CD4-positive, alpha-beta T cell treated with Interleukin-15 for 1 hour (primary cell): ENCODE measurements around the gene EDN1.
"Not testable (repeated sequence)": the region's sequence is repeated elsewhere in the genome, so short reads cannot be mapped to it uniquely, and the experiment has no call there.

Source experiments
- DNase-seq: peaks from one replicate; pipeline ENCODE4 v3.0.0-alpha.2; 2020

Gene EDN1

DNA sequence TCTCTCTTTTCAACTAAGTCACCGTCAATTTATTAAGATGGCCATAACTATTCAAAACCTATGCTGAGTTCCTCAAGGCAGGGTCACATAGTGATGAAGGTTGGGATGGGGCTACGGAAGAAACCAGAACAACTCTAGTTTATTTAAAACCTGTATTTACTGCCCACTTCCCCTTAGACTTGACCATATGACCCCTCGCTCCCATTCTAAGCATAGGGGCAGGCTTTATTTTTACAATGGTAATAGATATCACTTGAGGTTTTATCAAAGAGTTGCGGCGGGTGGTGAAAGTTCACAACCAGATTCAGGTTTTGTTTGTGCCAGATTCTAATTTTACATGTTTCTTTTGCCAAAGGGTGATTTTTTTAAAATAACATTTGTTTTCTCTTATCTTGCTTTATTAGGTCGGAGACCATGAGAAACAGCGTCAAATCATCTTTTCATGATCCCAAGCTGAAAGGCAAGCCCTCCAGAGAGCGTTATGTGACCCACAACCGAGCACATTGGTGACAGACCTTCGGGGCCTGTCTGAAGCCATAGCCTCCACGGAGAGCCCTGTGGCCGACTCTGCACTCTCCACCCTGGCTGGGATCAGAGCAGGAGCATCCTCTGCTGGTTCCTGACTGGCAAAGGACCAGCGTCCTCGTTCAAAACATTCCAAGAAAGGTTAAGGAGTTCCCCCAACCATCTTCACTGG, 5.5 kb downstream of the EDN1 start:
- DNase-seq = no peak

GRCh38 chr6:12296255-12296573, 6.1 kb downstream of the EDN1 start:
- DNase-seq = no peak

GRCh38 chr6:12296604-12297003, 6.4 kb downstream of the EDN1 start:
- DNase-seq = no peak

GRCh38 chr6:12297363-12298016, 7.3 kb downstream of the EDN1 start:
- DNase-seq = no peak

DNA sequence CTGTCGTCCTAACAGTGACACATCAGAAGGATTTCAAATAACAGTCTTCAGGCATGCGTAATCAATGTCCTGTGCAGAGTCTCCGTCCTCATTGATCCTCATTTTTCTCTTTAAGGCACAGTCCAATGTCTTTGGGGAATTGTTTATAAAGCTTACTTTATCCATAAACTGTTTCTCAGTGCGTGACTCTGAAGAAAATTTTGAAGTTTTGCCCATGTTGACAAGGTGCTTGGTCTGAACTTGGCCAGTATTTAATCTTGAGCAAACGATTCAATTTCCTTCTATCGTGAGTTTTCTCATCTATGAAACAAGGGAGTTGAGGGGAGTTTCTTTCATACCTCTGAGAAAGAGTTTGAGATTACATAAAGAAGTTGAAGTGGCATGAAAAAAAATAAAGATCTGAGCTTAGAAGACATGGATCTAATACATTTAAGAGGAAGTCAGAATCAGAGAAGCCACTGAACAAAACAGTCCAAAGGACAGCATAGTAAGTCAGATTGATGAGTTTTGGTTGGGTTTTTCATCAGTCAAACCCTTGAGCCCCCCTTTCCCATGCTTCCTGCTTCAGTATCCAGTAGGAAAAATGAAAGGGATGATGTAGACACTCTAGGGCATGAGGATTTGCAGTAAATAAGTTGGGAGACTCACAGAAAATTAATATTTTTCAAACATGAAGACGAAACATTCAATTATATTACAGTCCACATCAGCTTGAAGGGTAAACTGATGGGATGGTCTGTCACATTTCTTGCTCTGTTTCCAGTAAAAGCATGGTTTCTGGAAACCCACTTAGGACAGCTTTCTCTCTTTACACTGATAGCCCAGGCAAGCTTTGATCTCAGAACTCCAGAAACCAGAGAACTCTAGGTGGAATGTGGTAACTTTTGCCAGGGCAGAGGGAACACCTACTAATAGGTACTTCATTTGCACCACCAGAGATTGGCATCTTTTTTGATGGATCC, 8.1 kb downstream of the EDN1 start:
- no peak for DNase-seq

- DNase-seq = no peak
Measured at GRCh38 chr6:12298995-12299394, 8.8 kb downstream of the EDN1 start.

DNA sequence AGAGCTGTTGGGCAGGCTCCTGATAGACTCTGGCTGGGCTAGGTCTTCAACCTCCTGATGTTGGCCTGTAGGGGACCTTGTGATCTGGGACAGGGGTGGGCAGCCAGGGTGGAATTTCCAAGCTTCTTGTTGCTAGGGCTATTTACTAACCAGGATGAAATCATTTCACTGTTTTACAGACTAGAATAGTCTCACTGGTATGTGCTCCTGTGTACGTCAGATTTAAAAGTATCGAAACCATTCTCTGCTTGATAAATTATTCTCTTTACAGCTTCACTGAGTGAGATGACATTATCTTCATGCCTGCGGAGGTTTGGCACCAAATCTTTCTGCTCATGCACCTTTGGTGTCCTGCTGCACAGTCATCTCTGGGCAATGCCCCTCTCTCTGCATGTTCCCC, 10.9 kb downstream of the EDN1 start:
- no peak for DNase-seq

DNA sequence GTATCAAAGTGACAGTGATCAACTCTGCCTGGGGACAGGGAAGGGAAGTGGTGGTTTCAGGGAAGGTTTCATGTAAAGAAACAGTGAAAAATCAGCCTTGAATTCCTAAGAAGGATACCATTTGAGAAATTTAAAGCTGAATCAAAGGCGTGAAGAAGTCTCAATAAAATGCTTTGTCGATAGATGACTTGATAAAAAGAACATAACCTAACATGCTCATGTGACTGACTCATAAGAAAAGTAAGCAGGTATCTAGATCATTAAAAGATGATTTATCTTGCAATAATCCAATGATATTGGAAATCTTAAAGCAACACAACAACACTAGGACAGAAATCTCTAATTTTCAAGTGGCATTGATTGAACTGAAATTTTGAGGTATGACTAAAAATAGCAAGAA, 14.3 kb downstream of the EDN1 start:
- DNase-seq = no peak

GRCh38 chr6:12309070-12309469, 18.9 kb downstream of the EDN1 start:
- DNase-seq = no peak

DNA sequence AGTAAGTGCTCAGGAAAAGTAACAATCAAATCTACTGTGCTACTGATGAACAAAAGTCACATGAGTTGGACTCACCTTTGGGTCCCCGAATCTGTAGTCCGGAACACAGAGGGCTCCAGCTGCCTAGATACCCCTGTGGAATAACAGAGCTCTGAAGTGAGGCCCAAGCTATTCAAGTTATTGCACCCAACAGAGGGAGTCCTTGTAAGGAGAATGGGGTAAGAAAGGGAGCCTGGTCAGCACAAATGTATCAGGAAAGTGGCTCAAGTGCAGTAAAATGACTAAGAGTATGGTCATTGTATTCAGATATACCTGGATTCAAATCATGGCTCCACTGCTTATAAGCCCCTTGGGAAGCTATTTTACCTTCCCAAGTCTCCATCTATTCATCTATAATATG, 20.9 kb downstream of the EDN1 start:
- no peak for DNase-seq

GRCh38 chr6:12312736-12313135, 22.6 kb downstream of the EDN1 start:
- no peak for DNase-seq

- DNase-seq = no peak
Measured at GRCh38 chr6:12313306-12313991, 23.3 kb downstream of the EDN1 start.

DNA sequence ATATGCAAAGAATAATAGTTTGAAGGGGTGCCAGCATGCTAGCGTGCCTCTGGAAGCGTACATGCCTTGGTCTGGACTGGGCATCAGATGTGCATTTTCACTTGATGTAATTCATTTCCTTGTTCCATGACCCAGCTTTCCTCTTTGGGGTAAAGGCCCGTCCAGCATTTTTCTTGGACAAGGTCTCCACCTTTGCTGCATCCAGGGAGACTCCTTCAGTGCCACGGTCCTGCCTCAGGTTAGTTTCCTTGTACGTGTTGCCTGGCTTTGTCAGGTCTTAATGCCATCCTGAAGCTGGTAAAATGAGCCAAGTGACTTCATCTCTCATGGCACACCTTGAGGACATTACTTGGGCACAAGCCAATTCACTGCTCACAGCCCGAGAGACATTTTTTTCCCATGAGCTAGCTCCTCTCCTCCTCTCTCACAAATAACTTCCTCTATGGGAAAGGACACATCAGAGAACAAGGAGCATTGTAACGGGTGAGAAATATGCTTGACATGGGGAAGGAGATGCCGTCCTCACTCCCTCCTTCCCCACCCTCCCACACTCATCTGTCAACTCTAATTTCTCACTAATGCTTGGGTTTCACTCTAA, 23.9 kb downstream of the EDN1 start:
- no peak for DNase-seq

DNA sequence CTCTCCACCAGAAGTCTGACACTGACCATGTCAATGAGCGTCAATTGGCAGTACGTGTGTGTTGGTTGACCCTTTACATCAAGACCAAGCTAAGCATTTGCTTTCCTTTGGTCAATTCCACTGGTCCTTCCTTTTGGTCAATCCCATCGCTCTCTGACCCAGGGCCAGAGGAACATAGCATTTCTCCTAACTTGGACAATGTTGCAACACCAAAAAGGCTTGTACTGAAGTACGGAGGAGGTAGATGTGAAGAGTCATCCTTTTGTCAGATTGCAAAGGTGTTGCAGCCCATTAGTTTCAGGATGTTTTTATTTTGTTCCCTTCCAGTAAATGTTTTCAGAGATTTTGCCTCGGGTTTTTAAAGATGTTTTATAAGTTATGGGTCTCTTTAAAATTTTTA, 24.6 kb downstream of the EDN1 start:
- no peak for DNase-seq

DNA sequence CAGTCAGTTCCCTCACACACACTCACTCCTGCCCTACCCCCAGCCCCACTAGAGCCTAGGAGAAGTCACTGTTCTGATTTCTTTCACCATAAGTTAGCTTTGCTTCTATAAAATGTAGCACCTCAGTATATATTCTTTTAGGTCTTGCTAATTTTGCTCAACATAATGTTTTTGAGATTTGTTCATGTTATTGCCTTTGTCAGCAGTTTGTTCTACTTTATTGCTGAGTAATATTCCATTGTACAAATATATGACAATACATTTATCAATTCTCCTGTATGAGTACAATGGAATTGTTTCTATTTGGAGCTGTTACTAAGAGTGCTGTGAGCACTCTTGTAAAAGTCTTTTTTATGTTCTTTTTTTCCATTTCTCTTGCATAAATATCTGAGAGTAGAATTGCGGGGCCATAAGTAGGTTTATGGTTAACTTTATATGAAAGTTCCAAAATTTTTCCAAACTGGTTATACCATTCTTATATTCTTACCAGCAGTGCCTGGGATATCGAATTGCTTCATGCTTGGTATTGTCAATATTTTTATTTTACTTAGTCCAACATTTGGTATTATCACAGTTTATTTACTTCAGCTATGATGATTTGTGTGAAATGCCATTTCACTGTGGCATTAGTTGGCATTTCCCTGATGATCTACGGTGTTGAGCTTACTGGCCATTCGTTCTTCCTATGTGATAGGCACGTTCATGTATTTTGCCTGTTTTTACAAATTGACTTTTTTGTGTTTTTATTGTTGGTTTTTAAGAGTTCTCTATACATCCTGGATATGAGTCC, 25.3 kb downstream of the EDN1 start:
- no peak for DNase-seq

DNA sequence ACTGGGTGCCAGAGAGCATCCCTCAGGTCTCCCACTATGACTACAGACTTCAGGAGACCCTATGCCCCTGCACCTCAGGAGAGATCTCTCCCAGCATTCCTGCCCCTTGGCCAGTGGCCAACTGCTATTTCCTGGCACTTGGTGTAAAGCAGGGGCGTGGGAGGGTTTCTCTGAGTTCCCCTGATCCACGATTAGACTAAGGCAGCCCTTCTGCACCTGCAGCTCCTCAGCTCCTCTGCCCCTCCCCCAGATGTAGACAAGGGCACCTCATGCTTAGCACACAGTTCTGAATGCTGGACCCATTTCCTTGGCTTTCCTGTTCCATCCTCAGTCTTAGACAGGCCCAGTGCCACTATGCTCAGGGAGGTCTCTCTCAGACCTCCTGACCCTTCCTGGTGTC, 28.6 kb downstream of the EDN1 start:
- DNase-seq = no peak

- not testable (repeated sequence) for DNase-seq
Measured at GRCh38 chr6:12320074-12320473, 29.9 kb downstream of the EDN1 start.

DNA sequence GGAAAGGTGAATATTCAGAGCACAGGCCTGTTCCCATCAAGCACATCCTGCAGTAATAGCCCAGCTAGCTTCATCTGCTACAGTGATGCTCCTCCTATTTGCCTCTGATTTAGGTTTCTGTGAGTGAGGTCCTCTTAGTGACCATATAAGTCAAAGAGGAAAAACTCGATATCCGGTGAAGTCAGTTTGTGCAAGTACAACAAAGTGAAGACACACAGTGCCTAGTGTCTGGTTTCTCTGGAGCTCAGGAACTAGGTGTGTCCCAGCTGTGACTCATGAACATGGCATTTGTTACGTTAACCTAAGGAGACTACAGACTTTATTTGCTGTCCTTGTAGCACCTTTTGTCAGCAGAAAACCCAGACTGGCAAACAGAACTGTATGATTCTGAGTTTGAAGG, 33.9 kb downstream of the EDN1 start:
- no peak for DNase-seq

- no peak for DNase-seq
Measured at GRCh38 chr6:12324748-12325147, 34.6 kb downstream of the EDN1 start.

DNA sequence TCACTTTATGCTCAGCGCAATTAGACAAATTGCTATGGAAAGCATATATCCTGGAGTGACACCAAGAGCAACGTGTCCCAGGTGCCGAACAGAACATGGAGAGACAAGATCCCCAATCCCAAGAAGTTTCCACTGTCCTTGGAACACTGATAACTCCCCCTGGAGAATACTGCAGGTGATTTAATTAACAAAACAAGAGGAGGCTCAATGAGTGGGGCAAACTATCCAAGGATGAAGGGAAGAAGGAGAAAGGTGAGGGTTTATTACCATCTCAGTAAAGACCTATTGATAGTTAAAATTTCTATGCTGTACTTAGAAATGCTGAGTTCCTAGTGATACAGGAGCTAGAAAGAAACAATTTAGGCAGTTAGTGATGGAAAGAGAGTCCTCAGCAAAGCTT, 35.7 kb downstream of the EDN1 start:
- no peak for DNase-seq

- no peak for DNase-seq
Measured at GRCh38 chr6:12327391-12327790, 37.2 kb downstream of the EDN1 start.

- DNase-seq = no peak
Measured at GRCh38 chr6:12327988-12328387, 37.8 kb downstream of the EDN1 start.
